Stimulated activated CD8-positive, alpha-beta memory T cell treated with anti-CD3 and anti-CD28 coated beads, Interleukin-12 subunit alpha, Interleukin-12 subunit beta, amount 100 ng/mL, for 1 hour (primary cell): ENCODE measurements around the gene ARSK.
"Not testable (repeated sequence)": the region's sequence is repeated elsewhere in the genome, so short reads cannot be mapped to it uniquely, and the experiment has no call there.

ENCODE experiments used
- DNase-seq: peaks from one replicate; pipeline ENCODE4 v3.0.0-alpha.2; 2020; ENCODE audit warnings: low read depth

The ARSK gene

DNA sequence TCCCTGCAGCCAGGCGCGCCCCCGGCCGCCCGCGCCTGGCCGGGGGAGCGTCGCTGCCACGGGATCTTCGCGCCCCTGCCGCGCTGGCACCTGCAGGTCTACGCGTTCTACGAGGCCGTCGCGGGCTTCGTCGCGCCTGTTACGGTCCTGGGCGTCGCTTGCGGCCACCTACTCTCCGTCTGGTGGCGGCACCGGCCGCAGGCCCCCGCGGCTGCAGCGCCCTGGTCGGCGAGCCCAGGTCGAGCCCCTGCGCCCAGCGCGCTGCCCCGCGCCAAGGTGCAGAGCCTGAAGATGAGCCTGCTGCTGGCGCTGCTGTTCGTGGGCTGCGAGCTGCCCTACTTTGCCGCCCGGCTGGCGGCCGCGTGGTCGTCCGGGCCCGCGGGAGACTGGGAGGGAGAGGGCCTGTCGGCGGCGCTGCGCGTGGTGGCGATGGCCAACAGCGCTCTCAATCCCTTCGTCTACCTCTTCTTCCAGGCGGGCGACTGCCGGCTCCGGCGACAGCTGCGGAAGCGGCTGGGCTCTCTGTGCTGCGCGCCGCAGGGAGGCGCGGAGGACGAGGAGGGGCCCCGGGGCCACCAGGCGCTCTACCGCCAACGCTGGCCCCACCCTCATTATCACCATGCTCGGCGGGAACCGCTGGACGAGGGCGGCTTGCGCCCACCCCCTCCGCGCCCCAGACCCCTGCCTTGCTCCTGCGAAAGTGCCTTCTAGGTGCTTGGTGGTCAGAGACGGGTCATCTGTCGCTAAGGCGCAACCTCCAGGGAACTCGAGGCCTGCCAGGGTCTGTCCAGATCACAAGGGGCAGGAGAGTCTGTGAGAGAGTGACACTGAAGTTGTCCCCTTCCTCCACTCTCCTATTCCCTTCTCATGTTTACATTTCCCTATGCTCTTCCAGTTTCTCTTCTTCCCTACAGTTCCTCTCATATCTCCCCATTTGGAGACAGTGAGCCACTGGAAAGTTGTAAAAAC, 66.3 kb downstream of the ARSK start:
- no peak for DNase-seq

GRCh38 chr5:95621839-95622629, 67.1 kb downstream of the ARSK start:
- no peak for DNase-seq

- no peak for DNase-seq
Measured at GRCh38 chr5:95623706-95624105, 68.8 kb downstream of the ARSK start.

GRCh38 chr5:95624368-95624767, 69.5 kb downstream of the ARSK start:
- DNase-seq, result no peak

GRCh38 chr5:95626701-95627100, 71.8 kb downstream of the ARSK start:
- DNase-seq, result no peak

- DNase-seq, result no peak
Measured at GRCh38 chr5:95627971-95628810, 73.3 kb downstream of the ARSK start.

- no peak for DNase-seq
Measured at GRCh38 chr5:95628933-95629332, 74.0 kb downstream of the ARSK start.

GRCh38 chr5:95630394-95630917, 75.6 kb downstream of the ARSK start:
- DNase-seq, result no peak

DNA sequence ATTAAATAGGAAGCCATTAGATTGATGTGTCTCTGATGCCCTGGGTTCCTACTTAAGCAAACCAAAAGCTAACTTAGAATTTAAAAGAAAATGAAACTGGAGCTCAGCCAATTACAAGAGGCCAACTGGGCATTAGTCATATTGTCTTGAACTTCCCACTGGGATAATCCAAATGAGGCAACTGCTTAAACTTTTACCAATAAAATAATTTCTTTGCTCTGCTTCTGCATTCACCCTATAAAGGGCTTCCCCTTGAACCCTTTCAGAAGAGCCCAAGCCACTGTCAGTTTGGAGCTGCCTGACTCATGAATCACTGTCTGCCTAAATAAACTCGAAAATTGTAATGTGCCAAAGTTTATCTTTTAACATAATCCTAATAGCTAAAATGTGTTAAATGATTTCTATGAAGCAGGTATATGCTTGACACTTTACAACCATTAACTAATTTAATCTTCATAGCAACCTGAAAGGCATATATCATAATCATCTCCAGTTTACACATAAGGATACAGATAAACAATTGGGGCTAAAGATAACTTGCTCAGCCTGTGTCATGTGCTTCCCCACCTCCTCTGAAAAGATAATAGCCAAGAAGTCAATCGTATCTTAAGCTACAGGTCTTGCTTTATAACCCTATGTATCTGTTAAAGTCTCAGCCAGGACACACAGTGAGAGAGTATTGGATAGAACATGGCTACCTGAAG, 76.5 kb downstream of the ARSK start:
- DNase-seq, result no peak

DNA sequence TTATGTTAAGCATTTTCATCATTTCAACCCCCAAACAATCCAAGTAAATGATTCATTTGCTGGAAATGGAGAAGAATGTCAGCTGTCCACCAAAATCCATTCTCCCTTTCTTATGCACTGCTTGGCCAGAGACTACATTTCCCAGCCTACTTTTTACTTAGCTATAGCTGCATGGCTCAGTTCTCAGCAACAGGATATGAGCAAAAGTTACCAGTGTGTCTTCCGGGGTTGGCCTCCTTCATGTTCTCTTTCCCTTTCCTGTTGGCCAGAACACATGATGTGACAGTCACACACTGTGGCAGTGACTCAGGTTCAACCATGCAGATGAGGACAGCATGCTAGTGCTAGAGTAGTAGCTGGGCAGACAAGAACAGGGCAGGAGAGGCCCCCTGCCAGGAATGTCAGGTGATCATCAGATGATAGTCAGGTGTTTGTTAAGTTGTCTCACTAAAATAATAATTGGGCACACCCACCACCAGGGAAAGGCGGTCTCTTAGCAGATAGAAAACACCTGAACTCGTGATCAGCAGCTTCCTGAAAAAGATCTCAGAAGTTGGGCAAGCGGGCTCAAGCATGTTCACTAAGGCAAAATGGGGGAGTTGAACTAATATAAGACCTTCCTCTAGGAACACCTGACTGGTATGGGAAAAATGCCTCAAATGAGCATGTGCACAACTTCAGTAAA, 77.2 kb downstream of the ARSK start:
- DNase-seq, result peak; percentile 48

GRCh38 chr5:95632942-95633341, 78.0 kb downstream of the ARSK start:
- DNase-seq, result not testable (repeated sequence)

DNA sequence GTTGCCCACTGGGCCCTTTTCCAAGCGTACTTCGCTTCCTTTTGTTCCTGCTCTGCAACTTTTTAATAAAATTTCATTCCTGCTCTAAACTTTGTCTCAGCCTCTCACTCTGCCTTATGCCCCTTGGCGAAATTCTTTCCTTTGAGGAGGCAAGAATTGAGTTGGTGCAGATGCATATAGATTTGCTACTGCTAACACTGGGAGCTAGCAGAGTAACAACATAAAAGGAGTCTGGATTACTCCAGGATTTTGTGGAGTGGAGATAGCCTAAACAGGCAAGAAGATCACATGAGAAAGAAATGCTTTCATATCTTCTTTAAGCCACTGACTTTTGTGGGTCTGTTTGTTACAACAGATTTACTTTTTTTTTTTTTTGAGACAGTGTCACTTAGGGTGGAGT, 78.8 kb downstream of the ARSK start:
- DNase-seq, result no peak

GRCh38 chr5:95634081-95634480, 79.2 kb downstream of the ARSK start:
- no peak for DNase-seq

DNA sequence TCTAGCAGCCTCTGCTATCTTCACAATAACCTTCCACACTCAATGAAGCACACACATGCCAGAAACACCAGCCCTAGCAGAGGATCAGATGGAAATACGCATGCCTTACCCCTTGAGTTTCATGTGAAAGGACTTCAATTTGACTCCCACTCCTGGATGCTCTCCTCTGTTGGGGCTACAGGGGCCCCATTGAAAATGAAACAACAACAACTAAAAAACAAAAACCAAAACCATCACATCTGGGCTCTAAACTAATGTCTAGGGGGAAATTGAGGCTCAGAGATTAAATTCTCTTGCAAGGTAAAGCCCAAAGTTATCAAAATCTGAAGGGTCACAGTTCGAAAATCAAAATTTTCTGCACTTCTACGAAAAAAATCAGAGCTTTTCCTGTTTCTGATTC, 83.7 kb downstream of the ARSK start:
- DNase-seq, result no peak

- DNase-seq, result no peak
Measured at GRCh38 chr5:95641741-95642220, 86.9 kb downstream of the ARSK start.

- no peak for DNase-seq
Measured at GRCh38 chr5:95643152-95643551, 88.3 kb downstream of the ARSK start.

DNA sequence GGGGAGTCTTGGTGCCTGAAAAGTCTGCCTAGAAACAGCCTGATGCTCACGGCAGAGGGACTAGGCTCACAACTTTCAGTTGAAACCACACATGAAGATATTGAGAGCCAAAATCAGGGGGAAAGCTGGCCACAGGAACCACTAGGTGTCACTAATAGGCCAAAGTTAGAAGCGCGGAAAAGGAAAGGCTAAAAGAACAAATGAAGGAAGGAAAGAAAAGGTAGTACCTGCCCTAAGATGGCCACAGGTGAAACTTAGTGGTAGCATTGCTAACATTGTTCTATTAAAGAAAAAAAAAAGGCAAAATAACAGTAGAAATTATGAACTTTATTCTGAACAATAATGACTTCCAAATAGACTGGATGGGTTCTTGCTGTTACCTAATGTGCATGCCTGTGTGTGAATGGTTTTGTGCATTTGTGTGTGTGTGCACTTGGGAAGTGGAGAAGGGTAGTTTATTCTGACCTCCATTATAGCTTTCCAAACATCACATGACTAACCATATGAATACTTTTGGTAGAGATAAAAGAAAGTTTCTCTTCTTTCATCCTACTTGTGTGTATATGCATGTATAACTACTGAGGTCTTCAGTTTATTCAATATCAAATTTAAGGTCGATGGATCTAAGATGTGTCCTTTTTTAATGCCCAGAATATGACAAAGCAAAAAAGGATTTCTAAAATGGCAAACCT, 89.6 kb downstream of the ARSK start:
- no peak for DNase-seq

DNA sequence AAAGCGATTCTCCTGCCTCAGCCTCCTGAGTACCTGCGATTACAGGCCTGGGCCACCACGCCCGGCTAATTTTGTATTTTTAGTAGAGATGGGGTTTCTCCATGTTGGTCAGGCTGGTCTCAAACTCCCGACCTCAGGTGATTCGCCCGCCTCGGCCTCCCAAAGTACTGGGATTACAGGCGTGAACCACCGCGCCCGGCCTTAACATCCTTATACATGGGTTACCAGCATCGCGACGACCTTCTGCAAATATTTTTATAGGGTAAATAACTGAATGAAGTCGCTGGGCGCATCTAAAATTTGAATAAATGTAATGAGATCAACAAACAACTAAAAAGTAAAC, 91.3 kb downstream of the ARSK start:
- DNase-seq, result not testable (repeated sequence)

DNA sequence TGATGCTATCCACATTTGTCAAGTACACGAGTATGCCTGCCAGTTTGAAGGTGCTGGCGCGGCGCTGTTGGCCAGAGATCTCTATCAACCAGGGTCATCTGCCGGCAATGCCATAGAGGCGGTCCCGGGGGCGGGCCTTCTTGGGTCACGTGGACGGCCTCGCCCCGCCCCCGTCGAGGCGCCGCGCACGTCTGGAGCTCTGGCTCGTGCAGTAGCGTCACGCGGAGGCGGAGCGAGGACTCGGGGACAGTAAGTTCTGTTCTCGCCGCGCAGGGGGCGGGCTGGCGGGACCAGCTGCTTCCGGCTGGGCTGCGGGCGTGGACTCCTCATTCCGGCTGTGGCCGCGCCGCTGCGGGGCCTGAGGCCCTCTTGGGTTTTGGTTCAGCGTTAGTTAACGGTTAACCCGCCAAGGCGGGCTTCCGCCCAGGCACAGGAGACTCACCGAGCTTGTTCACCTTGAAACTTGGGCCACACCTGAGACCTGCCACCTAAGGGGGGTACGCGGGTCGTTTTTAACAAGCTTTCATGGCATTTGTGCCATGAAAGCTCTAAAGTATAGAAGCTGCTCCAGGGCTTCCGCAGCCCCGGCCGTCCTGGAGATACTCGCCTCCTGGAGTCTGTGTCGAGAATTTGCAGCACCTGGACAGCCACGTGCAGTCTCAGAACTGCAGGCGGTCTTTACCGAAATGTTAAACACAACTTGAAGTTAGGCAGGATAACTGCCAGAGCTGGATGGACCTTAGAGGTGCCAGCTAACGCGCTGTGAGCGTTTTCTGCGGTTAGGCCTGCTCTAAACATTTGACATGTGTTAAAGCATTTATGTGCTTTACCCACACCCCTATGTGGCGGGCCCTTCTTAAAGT, 91.9 kb downstream of the ARSK start, which contains the start of gene RFESD:
RFESD (plus strand) TSS at position 209 of the 863 bp plus-strand sequence. CDS start 5,495 bp downstream, outside the sequence.
- DNase-seq, result peak; percentile 90
